GM19452 (cell line): ENCODE results near the gene STOML2.
A peak's percentile ranks its signal among the peaks of the same experiment; 100 is the strongest.
"Not testable (repeated sequence)": the region's sequence is repeated elsewhere in the genome, so short reads cannot be mapped to it uniquely, and the experiment has no call there.

Experiments
- ATAC-seq: cut with Tn5 transposase; IDR thresholded peaks from one replicate; pipeline ENCODE4 v1.9.1; 2021; ENCODE audit not compliant: unreplicated experiment

Gene STOML2

GRCh38 chr9:35102769-35103659, at the start of gene STOML2:
Gene STOML2, minus strand, starts transcription at chr9:35103131. Its CDS starts 37 bp downstream, at chr9:35103094.
- peak; percentile 93 for ATAC-seq

GRCh38 chr9:35147941-35148563, 45.1 kb upstream of the STOML2 start:
- ATAC-seq = not testable (repeated sequence)

GRCh38 chr9:35142037-35142436, 39.1 kb upstream of the STOML2 start:
- no peak for ATAC-seq

- no peak for ATAC-seq
These were observed 37.2 kb upstream of the STOML2 start for GRCh38 chr9:35140093-35140492.

GRCh38 chr9:35136866-35137265, 33.9 kb upstream of the STOML2 start:
- no peak for ATAC-seq

- no peak for ATAC-seq
These were observed 33.1 kb upstream of the STOML2 start for GRCh38 chr9:35135988-35136387.

- ATAC-seq = no peak
These were observed 32.0 kb upstream of the STOML2 start for GRCh38 chr9:35134920-35135319.

- ATAC-seq = peak; percentile 40
These were observed 14.1 kb upstream of the STOML2 start for GRCh38 chr9:35116898-35117551.

- ATAC-seq = peak; percentile 8
These were observed 13.6 kb upstream of the STOML2 start for GRCh38 chr9:35116539-35116897.

GRCh38 chr9:35115680-35116538, 13.0 kb upstream of the STOML2 start, which contains the start of gene ATOSB:
Gene ATOSB, minus strand, starts transcription at chr9:35115862. Its CDS starts 7,588 bp downstream, at chr9:35108274.
- ATAC-seq = peak; percentile 56

GRCh38 chr9:35114840-35115628, 12.1 kb upstream of the STOML2 start:
- no peak for ATAC-seq

- no peak for ATAC-seq
These were observed 11.3 kb upstream of the STOML2 start for GRCh38 chr9:35114113-35114839.

- no peak for ATAC-seq
These were observed 9.5 kb upstream of the STOML2 start for GRCh38 chr9:35112257-35113020.

GRCh38 chr9:35111001-35111933, 8.3 kb upstream of the STOML2 start:
- peak; percentile 66 for ATAC-seq

GRCh38 chr9:35110327-35110761, 7.4 kb upstream of the STOML2 start:
- no peak for ATAC-seq

- no peak for ATAC-seq
These were observed 6.1 kb upstream of the STOML2 start for GRCh38 chr9:35108946-35109575.

GRCh38 chr9:35108461-35108860, 5.5 kb upstream of the STOML2 start:
- no peak for ATAC-seq
